Raji (cell line): ENCODE measurements around the gene AEBP2.

Experiments used
- POLR2A ChIP-seq: IDR thresholded peaks from 2 replicates; pipeline ENCODE4 v1.6.1; 2011; ENCODE audit warnings: low read depth, low read length, control low read depth; ENCODE audit not compliant: insufficient read depth

AEBP2 gene

DNA sequence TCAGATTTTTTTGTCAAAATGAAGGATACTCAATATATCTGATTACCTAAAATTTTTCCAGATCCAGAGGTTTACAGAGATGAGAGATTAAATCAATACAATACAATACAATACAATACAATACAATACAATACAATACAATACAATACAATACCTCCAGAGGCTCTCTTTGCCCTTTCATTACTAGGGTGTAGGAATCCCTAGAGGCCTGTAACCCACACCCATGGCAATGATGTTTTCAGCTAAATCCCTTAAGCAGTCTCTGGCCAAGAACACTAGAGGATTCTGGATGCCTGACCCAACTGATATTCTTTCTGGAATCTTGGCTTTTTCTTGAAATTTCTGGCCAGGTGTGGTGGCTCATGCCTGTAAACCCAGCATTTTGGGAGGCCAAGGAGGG lies 23.7 kb upstream of the AEBP2 start:
- TF ChIP-seq POLR2A, result no peak

GRCh38 chr12:19419086-19419485 lies 20.2 kb upstream of the AEBP2 start:
- TF ChIP-seq POLR2A, result no peak

DNA sequence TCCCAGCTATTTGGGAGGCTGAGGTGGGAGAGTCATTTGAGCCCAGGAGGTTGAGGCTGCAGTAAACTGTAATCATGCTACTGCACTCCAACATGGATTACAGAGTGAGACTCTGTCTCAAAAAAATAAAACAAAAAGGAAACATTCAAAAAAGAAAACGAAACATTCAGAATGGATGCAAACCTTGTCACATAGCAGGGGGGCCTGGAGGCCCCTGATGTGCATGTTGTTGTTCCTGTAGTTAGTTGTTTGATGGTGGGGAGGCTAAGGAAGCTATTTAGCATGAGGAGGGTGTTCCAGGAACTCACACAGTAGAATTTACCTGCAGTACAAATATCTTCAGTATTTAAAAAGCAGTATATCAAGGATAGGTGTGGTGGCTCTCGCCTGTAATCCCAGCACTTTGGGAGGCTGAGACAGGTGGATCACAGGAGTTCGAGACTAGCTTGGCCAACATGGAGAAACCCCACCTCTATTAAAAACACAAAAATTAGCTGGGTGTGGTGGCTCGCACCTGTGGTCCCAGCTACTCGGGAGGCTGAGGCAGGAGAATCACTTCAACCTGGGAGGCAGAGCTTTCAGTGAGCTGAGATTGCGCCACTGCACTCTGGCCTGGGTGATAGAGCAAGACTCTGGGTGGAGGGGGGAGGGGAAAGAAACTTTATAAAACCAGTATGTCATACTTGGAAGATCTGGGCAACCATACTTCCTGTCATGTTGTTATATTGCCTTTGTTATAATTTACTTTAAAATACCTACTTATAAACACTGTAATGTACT lies 17.6 kb upstream of the AEBP2 start:
- TF ChIP-seq POLR2A, result no peak

GRCh38 chr12:19423166-19423930 lies 15.9 kb upstream of the AEBP2 start:
- TF ChIP-seq POLR2A, result no peak

DNA sequence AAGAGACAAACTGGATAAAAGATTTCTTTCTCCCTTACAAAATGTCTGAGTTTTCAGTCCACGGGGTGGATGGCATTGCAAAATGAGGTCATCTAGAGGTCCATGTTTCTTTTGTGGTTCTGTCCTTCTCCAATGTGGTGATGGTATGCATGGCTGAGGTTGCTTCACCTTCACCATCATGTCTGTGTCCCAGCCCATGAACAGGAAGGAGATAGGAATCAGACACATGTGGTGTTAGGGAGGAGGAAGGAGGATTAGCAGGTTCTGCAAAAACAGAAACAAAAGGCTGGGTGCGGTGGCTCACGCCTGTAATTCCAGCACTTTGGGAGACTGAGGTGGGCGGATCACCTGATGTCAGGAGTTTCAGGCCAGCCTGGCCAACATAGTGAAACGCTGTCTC lies 11.0 kb upstream of the AEBP2 start:
- TF ChIP-seq POLR2A, result no peak

GRCh38 chr12:19430988-19431387 lies 8.3 kb upstream of the AEBP2 start:
- TF ChIP-seq POLR2A, result no peak

GRCh38 chr12:19431407-19432308 lies 7.6 kb upstream of the AEBP2 start:
- TF ChIP-seq POLR2A, result no peak

DNA sequence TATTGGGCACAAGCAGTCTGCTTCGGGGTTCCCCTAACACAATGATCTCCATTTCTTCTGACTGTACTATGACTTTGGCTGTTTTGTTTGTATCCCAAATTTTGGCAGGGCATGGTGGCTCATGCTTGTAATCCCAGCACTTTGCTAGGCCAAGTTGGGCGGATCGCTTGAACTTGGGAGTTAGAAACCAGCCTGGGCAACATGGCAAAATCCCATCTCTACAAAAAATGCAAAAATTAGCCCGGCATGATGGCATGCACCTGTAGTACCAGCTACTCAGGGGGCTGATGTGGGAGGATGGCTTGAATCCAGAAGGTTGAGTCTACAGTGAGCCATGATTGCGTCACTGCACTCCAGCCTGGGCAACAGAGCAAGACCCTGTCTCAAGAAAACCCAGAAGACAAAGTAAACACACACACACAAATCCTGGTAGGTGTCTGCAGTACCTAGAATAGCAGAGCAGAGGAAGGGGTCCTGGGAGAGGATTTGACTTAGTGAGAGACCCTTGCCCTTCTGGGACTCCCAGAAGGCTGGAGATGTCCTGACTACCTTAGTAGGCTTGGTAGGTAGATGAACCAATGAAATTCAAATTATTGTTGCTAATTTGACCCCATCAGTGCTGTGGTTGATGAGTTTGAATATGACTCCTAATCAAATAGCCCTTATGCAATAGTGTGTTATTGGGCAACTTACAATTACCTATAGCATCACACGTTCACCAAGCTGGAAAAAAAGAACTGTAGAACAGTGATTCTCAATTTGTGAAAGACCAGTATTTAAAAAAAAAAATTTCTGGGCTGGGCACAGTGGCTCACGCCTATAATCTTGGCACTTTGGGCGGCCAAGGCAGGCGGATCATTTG lies 6.8 kb upstream of the AEBP2 start:
- no peak for TF ChIP-seq POLR2A

GRCh38 chr12:19434538-19434937 lies 4.8 kb upstream of the AEBP2 start:
- no peak for TF ChIP-seq POLR2A

DNA sequence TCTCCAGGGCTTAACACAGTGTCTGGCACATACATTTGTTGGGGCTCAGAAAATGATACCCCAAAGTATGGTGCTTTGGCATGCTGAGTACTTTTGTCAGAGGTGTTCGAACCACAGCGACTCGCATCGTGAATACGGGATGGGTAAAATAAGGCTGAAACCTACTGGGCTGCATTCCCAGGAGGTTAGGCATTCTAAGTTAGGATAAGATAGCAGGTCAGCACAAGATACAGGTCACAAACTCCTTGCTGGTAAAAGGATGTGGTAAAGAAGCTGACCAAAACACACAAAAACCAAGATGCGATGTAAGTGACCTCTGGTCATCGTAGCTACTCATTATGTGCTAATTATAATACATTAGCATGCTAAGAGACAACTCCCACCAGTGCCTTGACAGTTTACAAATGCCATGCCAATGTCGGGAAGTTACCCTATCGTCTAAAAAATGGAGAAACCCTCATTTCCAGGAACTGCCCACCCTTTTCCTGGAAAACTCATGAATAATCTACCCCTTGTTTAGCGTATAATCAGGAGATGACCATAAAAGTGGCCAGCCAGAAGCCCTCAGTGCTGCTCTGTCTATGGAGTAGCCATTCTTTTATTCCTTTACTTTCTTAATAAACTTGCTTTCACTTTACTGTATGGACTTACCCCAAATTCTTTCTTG lies 3.3 kb upstream of the AEBP2 start:
- no peak for TF ChIP-seq POLR2A

DNA sequence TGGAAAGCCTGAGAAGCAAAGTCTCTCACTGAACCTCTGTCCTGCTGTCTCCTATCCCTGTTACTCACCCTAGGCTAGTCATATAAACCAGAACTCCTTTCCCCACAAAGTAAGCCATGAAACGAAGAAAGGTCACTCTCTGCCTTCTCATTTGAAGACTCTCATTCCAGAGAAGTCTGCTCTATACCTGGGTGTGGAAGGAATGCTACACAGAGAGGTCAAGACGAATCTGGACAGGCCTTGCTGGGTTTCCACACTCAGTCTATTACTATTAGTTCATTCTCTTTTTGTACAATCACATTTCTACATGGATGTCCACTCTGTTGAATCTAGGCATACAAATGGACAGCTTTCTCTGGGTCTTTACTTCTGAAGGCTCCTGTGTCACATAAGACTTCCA lies 2.4 kb upstream of the AEBP2 start:
- TF ChIP-seq POLR2A, result no peak

GRCh38 chr12:19437996-19438395 lies 1.3 kb upstream of the AEBP2 start:
- TF ChIP-seq POLR2A, result no peak

DNA sequence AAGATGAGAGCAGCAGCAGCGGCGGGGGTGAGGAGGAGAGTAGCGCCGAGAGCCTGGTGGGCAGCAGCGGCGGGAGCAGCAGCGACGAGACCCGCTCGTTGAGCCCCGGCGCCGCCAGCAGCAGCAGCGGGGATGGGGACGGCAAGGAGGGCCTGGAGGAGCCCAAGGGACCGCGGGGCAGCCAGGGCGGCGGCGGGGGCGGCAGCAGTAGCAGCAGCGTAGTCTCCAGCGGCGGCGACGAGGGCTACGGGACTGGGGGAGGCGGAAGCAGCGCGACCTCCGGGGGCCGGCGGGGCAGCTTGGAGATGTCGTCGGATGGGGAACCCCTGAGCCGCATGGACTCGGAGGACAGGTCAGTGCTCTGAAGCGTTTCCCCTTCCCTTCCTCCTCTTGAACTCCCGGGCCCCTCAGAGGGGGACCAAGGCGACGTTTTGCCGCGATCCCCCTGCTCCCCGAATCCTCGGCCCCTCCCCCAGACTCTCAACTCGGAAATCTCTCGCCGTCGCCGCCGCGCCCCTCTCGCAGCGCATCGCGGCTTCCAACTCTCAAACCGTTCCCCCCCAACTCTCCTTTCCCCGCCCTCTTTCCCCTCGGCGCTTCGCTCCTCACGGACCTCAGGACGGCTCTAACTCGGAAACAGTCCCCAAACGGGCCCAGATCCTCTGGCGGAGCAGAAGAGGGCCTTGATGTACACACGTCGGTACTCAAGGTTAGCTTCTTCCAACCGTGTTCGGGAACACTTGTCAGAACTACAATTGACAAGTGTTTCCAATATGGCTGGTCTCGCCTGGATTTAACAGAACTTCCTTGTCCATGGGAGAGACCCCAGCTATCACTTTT lies 947 bp downstream of the AEBP2 start:
- TF ChIP-seq POLR2A, result 0 out of 2 replicates have a peak, but pooled peaks have one; percentile 36
